ENCODE data around the gene IMP3.

IMP3 gene

DNA sequence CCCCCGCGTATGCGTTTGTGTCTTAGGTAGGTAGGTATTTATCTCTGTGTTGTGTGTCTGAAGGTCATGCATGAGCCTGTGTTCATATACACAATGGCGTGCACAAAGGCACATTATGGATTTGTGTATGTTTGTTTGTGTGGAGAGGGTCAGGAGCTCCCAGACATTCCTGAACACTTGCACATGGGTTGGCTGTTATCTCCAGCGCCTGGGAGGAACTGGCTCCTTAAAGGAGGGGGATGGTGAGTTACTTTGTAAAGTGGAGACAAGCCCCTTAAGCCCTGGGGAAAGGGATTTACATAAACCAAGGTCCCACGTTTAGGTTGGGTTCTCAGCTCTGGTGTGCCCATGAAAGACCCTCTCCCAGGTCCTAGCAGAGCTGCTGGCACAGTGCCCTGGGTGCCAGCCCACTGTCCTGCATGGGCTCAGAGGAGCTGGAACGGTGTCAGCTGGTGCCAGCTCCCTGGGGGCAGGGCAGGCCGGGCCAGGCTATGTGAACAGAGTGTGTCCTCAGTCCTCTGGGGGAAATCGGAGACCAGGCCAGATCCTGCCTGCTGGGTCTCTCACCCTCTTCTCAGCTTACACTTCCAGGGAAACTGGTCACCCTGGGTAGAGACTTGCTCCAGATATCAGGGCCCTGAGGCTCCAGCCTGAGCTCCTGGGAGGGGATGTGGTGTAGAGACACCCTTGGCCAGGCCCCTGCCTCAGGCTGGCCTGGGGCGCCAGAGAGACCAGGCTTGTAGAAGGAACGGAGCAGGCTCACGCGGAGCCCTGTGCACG lies 32.8 kb upstream of the IMP3 start:
- DNase-seq, result no peak

DNA sequence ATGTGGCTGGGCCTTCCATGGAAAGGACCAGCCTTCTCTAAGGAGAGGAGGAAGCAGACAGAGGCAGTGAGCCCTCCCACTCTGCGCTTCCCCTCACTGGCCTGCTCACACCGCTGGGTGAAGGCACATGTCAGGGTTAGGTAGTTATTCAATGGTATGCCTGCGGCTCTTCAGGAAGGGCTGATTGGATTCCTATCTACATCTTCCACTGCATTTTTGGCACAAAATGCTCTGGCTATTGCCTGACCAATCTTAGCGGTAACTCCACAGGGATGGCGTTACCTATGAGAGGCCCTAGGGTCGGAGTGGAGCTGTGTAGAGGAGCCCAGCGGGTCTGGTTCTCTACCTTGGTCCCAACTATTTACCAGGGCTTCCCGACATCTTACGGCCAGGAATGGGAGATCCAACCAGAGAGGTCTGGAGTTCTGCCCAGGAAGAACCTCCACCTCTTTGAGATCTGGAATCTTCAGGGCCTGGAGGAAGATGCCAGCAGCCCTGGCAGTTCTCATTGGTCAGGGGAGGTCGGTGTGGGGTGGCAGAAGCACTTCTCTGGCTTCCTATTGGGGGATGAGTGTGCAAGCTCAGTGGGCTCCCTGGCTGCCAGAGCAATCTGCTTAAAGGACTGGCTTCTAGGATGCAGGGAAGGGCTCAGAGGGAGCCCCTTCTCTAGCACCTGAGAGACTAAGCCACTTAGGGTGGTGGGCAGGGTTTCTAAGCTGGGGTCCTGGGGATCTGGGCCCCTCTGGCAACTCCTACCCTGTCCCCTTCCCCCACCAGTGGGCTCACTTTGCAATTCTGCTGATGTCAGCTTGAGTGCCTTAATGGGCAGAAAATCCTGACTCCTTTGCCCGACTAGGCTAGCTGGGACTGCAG lies 31.9 kb upstream of the IMP3 start:
- DNase-seq, result no peak

DNA sequence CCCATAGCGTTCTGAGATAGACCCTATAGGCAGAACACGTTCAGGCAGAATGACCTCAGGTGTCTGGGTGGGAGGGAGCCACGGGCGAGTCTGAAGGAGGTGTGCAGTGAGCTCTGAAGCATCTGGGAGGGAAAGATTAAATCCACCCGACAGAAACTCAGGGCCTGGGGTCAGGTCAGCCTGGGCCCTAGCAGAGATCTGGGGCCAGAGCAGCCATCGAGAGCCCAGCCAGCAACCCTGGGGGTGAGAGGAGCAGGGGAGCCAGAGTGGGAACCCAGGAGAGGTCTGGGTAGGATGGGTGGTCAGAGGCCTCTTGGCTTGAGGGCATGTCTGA lies 29.8 kb upstream of the IMP3 start:
- no peak for DNase-seq

DNA sequence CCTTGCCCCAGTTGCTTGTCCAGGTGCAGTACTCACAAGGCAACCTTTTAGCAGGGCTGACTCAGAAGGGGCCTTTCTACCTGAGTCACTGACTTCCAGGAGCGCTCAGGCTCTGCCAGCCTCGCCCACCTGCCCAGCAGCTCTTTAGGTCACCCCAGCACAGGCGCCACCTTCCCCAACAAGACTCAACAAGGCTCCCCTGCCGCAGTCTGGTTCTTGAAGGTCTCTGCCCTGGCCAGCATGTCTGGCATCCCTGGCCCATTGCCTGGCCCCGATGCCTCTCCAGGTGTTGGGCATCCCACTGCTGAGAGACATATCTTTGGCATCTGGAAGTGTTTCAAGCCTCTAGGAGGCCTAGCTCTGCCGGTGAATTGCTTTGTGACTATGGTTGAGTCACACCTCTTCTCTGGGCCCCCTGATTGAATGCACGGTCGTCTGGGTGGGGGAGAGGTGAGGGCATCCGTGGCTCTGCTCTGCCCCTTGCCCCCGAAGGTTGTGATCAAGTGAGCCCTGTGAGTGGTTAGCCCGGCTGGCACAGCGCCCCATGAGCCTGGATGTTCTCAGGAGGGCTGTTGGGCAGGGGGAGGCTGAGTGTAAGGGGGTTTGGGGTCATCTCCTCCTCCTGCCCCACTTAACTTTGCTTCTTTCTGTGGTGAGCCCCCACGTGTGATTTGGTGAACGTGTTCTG lies 29.3 kb upstream of the IMP3 start:
- DNase-seq, result no peak

DNA sequence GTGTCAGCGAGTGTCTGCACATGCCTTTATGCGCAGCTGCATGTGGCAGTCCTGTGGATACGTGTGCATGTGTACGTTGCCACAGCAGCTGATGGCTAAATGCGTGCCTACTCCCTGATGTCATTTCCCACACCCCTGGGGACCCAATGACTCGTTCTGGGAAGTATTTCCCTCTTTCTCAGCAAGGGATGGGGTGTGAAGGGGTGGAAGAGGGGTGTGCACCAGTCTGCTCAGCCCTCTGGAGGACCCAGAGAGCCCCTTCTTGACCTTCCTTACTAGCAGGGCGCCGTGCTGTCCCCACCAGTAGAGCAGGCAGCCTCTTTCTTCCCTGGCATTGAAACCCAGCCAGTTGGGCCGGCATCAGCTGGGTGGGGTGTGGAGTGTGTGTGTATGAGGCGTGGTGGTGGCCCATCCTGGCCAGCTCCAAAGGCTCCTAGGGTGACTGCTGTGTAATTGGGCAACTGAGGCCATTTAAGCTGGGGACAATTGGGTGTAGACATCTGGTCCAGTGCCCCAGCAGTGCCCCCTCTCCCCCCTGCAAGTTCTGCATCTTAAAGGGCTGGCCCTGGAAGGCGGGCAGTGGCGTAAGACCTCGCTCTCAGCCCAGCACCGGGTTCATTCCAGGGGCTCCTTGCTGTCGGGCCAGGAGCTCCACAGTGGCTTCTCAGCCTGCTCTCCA lies 26.9 kb upstream of the IMP3 start:
- DNase-seq, result no peak

DNA sequence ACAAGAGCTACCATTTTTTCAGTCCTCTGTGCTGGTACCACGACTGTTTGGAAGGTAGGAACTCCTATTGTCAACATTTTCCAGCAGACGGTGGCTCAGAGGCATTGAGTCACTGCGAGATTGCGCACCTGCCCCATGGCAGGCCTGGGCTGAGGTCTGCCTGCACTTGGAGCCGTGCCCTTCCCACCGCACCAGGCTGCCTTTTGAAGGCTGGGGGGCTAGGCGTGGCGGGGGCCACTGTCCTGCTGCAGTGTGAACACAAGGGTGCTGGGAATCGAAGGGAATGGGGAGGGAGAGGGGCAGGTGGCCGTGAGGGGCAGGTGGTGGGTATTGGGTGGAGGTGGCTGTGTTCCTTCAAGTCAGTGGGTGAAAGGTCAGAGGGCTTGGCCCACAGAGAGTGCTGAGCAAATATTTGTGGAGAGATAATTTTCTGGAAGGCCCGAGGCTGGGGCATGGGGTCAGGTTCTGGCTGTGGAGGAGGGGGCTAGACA lies 24.0 kb upstream of the IMP3 start:
- no peak for DNase-seq

DNA sequence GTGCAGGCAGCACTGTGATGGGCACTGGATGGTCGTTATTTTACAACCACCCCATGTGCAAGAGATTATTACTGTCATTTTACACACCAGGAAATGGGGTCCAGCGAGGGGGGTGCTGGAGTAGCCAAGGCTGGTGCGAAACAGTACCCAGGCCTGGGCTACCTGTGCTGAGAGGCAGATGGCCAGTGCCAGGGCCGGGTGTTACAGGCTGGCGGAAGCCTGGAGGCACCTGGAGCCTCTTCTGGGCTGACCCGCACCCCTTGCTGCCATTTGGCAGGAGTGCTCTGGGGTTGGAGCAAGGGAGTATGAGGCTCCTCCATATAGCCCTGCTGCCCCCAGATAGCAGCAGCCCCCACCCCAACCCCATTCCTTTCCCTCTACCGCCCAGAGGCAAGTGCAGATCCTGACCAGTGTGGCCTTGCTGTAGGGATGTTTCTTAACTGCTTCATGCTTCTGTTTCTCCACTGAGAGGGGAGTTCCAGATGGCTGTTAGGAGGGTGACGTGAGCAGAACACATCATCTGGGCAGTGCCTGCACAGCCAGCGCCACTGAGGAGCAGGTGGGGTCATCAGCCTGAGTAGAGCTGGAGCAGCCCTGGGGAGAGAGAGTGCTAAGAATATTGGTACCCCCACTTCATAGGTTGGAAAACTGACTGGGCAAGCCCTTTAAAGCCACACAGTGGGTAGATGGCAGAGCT lies 22.9 kb upstream of the IMP3 start:
- no peak for DNase-seq

DNA sequence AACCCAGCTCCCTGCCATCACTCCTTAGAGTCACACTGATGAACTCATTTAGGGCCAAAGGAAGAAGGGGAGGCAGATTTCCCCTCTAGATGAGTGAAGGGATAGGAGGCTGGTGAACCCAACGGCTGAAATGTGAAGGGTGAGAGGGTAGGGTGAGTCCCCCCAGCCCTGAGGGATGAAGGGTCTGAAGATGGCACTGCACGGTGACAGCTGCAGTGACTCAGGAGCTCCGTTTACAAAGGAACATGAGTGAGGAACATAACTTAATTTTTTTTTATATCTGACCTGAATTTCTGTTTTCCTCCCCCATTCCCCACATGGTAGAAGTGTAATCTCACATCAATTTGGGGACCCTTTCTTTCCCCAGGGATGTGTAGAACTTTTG lies 21.7 kb upstream of the IMP3 start:
- DNase-seq, result no peak

DNA sequence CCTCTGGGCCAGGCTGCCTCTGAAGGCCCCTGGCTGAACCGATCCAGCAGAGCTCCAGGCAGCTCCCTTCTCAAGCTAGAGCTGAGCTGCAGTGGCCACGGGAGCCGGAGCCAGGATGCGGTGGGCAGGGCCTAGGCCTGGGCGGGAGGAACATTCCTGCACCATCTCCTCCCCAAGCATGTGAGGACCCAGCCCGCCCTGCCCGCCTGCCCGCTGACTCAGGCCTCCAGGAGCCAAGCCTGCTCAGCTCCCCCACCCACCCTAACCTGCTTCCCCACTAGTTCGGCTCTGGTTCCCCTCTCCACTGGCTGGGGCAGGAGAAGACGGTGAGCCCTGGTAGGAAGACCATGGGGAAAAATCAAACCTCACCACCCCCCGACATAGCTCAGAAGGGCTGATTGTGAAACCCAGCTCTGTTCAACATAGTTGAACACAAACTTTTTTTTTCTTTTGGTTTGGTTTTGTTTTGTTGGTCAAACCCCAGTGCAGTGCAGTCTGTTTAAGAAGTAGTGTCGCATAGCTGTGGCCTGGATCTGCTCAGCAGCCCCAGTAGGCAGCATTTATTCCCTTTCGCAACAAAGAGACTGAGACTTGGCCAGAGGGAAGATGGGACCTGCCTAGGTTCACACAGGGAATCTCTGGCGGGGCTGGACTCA lies 21.2 kb upstream of the IMP3 start:
- DNase-seq, result no peak

DNA sequence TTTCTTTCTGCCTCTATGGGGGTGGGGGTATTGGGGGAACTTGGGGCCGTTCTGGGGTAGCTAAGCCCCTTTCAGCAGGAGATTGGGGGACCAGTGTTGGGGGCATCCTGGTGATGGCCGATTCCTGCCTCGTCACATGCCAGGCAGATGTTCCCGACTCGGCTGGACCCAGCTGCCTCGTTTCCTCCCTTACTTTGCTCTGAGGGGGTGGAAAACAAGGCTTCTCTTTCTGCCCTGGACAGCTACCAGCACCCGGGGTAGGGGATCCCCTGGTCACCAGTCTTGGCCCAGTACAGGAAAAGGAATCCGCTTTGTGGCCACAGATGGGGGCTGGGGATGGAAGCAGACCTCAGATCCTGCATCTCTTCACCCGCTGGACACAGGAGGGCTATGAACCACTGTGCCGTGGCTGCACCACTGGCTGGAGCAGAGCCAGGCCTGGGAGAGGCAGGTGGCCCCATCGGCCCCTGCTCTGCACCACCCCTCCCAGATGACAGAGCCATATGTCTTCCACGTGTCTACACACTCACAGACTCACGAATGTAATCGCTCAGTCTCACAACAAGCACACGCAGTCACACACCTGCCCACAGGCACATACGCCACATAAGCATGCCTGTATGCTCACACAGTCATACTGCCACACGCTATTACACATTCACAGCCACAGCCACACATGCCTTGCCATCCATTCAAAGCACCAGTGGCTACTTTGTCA lies 20.1 kb upstream of the IMP3 start:
- DNase-seq, result no peak

DNA sequence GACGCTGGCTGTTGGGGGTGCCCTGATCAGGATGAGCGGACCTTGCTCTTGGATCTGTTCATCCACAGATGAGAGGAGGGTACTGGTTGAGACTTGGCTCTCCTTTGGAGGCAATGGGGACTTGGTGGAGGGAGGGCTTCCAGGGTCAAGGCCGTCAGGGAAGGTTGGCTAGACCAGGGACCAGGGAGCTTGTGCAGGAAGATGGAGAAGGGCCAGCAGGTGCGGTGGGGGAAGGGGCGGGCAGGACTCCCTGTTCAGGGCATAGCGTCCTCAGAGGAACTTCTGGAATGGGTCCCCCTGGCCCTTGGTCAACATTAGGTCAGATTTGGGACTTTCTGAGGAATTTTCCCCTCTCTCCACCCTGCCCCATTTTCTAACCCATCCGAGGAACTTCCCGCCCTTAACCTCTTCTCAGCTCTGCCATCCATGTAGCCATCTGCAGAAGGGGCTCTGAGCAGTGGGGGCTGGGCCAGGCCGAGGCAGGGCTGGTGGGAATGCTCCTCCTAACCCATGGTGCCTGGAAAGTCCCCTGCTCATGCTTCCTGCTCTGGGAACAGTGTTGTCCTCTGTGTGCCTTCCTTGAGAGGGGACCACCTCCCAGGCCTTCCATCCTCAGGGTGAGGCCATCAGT lies 19.2 kb upstream of the IMP3 start:
- DNase-seq, result no peak

DNA sequence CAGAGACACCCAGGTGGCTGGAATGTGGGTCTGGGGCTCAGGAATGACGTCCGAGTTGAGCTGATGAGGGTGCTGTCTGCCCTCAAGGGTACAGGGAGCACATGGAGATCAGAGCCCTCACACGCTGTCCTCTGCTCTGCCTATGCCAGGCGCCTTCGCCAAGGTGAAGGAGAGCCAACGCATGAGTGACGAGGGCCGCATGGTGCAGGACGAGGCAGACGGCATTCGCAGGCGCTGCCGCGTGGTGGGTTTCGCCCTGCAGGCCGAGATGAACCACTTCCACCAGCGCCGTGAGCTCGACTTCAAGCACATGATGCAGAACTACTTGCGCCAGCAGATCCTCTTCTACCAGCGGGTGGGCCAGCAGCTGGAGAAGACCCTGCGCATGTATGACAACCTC lies 16.8 kb upstream of the IMP3 start:
- DNase-seq, result no peak

DNA sequence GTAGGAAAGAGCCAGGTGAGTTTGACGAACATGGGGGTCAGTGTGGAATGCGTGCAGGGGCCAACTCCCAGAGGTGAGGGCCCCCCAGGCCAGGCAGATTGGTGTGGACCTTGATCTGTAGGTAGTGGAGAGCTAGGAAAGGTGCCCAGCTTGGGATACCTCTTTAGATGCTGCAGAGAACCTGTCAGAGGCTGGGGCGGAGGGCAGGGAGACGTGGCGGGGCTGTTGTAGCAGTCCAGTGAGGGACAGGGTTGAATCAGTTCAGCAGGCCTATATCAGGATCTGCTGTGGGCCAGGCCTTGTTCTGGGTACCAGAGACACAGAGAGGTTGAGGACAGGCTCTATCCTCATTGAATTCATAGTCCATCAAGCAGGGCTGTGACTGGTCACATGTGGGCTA lies 16.3 kb upstream of the IMP3 start:
- no peak for DNase-seq

DNA sequence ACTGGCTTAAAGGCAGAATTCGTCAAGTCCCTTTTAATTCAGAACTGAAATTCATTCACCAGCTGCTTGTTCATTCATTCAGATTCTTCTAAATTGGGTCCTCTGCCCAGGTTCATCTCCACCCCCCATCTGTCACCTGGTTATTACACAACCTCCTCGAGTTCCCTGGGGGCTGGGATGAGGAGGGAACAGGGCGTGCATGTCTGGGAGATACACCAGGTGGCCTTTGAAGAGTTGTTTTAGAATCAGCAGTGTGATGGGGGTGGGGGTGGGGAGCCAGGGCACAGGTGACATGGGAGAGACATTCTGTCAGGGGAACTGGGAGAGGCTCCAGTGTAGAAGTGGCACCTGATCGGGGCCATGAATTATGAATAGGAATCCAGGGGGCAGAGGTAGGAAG lies 15.9 kb upstream of the IMP3 start:
- DNase-seq, result no peak

DNA sequence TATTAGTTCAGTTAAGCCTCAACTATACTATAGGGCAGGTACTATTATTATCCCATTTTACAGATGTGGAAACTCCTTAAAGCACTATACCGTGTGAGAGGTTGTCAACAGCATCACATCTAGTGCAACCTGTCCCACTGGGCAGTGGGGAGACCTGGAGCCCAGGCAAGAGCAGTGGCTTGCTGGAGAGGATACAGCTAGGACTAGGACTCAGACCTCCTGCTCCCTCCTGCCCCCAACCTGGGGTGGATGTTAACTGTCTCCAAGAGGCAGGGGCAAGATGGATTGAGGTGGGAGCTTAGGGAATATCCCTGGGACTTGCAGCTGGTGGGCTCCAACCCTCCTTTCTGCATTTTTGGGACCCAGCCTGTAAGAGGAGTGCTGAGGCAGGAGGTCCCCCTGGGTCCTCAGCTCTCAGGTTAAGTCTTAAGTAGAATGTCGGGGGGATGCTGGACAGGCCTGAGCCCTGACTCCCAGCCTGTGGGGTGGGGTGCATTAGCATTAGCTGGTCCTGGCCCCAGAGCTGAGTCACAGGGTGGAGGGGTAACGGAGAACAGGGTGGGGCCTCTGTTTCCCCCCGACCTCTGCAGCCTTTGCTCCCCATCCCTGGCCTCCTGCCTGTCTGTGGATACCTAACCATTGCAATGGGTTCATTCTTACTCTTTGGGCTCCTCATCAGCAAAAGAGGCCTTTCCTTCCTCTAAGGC lies 14.3 kb upstream of the IMP3 start:
- DNase-seq, result no peak

DNA sequence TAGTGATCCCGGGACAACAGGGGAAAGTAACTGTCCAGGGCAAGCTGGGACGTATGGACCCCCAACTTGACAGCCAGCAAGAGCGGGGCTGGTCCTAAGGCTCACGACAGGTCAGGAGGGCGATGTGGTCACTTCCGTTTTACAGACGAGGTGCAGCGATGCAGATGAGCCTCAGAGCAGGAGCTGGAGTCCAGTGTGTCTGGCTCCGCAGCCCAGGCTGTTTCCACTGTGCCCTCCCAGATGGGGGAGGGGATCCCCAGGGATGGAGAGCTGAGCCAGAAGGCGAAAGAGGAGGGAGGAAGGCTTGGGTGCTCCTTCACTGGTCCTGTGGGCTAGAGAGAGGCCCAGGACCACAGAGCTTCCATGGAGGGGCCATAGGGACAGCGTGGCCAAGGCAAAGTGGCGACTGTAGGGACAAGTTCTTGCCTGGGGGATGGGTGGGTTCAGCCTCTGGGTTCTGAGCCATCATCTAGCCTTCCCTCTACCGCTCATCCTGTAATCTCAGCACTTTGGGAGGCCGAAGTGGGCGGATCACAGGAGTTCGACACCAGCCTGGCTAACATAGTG lies 13.4 kb upstream of the IMP3 start:
- DNase-seq, result no peak

DNA sequence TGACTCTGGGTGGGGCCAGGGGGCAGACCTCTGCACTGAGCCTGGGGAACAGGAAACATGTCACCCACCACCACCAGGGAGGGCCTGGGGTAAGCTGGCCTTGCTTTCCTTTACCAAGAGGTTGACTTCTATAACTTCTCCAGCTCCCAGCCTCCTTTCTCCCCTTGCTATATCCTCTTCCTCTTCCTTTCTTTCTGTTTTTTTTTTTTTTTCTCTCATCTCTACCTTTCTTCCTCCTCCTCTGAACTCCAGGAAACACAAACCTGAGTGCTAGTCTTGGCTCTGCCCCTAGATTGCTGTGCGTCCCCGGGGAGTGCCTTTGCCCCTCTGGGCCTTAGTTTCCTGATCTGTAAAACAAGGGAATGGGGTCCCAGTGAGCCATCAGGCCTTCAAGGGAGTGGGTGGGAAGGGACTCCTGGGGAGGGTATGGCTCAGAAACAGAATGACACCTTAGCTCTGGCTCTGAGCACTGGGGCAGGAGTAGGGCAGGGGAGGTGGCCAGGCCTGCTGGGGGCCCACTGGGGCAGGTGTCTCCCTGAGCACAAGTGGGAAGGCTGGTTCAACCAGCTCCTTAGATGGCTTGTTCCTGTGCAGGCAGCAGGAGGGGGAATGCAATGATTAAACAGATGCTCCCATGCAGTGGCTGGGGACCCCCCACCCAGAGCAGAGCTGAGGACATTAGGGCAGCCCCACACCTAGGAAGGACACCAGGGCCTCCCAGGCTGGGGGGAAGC lies 12.0 kb upstream of the IMP3 start:
- DNase-seq, result no peak

DNA sequence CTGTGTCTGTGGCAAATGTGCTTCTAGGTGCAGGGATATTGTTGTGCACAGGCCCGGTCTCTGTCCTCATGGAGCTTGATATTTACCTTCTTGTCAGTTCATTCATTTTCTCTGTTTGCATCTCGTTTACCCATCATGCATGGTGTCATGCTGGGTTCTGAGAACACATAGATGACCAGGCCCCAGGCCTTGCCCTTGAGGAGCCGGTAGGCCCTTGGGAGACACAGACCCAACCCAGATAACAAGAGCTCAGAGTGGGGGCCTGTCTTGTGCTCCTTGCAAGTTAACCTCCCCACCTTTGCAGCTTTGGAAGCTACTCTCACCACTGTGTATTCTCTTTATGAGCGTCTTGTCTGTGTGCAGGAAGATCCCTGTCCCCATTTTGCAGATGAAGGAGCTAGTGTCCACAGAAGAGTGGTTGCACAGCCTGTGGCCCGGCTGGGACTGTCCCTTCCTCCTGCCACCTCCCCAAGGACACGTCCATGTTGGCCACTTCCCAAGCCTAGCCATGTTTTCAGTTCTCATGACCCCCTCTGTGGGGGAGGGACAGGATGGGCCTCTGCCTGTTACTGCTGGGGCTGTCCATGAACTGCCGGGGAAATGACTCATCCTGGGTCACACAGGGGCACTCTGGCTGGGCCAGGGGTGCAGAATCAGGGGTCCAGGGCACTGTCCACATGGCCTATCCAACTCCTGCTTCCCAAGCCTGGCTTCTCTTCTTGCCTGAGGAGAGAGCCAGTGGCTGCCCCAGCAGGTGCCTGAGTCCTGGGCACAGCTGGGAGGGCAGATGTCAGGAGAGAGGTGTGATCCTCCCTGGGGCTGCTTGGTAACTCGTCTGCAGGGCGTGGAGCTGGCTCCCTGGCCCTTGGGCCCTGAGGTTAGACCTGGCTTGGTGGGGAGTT lies 11.1 kb upstream of the IMP3 start:
- DNase-seq, result no peak

Measured in activated naive CD4-positive, alpha-beta T cell treated with Interleukin-2 at 50 U/mL for 16 hours (primary cell).